Measurements from ENCODE around the gene CCDC149.

CCDC149 gene

DNA sequence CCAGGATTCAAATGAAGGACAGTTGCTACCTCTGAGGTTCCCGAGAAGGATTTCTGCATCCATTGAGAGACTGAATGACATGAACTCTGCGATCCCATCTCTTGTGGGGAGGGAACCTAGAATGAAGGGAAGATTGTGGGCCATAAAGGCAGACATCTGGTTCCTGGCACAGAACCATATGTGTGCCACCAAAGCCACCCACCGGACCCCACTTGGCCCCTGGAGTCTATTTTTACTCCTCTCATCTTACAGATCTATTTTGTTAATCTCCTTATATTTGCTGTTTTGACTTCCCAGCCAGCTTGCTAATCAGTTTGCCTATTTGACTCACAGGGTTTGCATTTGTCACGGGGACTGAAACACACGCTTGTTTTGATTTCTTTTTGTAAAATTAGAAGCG lies 110.2 kb downstream of the CCDC149 start:
- DNase-seq (ENCODE audit: low read depth in 3 of 3): no peak

- DNase-seq (ENCODE audit: low read depth in 3 of 3): no peak
Observed at GRCh38 chr4:24801136-24801855, 111.5 kb downstream of the CCDC149 start.

DNA sequence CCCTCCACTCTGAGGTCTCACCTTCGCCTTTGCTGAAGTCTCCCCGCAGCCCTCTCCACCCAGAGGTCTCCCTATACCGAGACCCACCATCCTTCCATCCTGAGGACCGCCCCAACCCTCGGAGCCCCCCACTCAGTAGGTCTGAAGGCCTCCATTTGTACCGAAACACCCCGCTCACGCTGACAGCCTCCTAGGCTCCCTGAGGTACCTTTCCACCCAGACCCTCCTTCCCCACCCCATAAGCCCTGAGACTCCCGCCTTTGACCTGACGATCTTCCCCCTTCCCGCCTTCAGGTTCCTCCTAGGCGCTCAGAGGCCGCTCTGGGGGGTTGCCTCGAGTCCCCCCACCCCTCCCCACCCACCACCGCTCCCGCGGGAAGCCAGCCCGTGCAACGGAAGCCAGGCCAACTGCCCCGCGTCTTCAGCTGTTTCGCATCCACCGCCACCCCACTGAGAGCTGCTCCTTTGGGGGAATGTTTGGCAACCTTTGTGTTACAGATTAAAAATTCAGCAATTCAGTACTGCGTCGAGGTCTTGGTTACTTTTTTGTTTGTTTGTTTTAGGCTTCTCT lies 112.4 kb downstream of the CCDC149 start:
- no peak for DNase-seq (ENCODE audit: low read depth in 3 of 3)

GRCh38 chr4:24799544-24800324 lies 113.1 kb downstream of the CCDC149 start:
- no peak for DNase-seq (ENCODE audit: low read depth in 3 of 3)

GRCh38 chr4:24799196-24799543 lies 113.7 kb downstream of the CCDC149 start:
- DNase-seq (ENCODE audit: low read depth in 3 of 3): no peak

DNA sequence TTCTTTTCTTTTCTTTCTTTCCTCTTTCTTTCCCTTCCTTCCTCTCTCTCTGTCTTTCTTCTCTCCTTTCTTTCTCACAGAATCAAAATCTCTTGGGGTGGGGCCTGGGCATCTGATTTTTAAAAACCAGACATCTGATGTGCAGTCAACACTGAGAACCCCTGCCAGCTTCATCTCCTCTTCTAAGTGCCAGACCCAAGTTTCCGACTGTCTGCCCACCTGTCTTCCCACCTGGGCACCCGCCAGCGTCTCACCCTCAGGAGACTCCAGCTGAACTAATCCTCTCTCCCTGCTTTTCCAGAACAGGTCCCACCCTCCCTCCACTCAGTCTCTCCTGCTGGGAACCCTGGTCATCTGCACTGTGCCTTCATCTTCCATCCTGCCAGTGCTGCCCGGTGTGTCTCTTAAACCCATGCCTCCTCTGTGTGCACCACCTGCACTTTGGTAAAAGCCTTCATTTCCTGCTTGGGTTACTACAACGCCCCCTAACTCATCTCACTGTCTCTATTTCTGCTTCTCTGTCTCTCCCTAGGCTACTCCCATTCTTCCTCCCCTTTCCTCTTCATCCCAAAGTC lies 114.7 kb downstream of the CCDC149 start:
- no peak for DNase-seq (ENCODE audit: low read depth in 3 of 3)

- DNase-seq (ENCODE audit: low read depth in 3 of 3): no peak
Observed at GRCh38 chr4:24796620-24797019, 116.2 kb downstream of the CCDC149 start.

DNA sequence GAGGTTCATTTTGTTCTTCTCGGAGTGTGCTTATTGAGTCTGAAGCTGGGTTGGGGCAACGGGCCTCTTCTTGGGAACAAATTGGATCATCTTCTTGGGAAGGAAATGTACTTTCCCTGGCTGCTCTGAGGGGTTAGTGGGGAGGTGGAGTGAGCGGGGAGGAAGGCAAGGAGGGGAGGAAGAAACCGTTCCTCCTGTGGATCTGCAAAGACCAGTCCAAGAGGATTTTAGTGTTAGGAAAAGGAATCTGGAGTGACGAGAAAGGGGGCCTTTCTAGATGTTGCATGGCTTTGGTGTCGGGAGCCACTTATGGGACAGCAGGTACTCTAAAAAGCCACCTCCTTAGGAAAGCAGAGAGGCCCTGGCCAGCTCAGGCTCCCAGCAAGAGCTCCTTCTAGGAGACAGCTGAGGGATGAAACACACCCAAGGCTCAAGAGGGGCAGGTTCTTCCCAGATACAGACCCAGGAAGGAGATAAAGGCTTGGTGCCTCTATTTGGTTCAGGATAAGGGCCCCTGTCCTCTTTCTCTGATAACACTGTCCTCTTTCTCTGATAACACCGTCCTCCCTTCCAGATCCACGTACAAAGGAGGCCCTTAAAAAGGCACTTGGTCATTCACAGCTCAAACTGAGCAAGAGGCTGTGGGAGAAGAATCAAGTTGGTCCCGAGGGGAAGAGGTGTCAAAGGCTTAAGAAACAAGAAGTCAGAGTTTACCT lies 117.0 kb downstream of the CCDC149 start:
- DNase-seq (ENCODE audit: low read depth in 3 of 3): no peak

DNA sequence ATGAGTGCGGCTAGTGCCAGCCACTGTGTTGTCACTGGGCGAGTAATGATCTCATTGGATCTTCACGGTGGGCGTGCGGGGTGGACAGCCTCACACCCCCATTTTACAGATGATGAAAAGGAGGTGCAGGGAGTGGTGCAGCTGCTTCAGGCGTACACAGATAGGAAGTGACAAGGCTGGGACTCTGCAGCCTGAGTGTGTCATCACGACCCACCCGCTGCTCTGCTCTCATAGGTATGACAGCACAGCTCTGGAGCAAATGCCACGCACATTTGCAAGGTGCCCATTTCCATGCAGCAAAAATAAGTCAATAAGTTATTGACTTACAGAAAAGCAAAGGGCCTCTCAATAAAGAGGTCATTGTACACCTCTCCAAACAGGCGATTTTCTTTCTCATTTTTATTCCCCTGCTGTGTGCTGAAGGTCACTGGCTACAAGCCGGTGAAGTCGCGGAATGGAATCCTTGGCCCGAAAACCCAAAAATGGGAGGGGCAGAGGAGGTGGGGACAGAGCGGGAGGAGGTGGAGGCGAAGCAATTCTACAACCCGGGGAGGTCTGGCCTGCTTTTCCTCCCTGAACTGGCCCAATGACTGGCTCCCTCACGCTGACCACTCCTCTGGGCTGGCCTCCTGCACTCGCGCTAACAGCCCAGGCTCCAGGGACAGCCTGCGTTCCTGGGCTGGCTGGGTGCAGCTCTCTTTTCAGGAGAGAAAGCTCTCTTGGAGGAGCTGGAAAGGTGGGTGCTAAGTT lies 117.8 kb downstream of the CCDC149 start, which contains the start of gene SOD3:
Gene SOD3 (plus strand): TSS at position 658 of the 750 bp plus-strand sequence. CDS start 3,949 bp downstream, outside the sequence.
- DNase-seq (ENCODE audit: low read depth in 3 of 3): no peak

GRCh38 chr4:24794480-24794879 lies 118.4 kb downstream of the CCDC149 start:
- no peak for DNase-seq (ENCODE audit: low read depth in 3 of 3)

DNA sequence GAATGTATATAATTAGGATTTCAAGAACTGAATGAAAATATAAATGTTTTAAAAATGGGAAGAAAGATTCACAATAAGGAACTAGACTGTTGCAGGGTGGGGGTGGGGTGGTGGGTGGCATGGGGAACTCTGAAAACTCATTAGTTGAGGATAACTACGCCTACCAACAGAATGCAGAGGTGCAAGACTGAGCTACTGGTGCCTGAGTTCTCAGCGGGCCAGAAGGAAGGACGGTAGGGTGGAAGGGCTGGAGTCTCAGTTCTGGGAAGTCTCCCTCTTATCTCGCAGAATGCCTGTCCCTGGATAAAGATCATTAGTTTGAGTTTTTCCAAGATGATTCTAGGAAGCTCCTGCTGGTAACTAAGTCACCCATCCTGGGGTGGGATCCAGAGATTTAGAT lies 118.8 kb downstream of the CCDC149 start:
- no peak for DNase-seq (ENCODE audit: low read depth in 3 of 3)

GRCh38 chr4:24793219-24794005 lies 119.4 kb downstream of the CCDC149 start:
- DNase-seq (ENCODE audit: low read depth in 3 of 3): no peak

- no peak for DNase-seq (ENCODE audit: low read depth in 3 of 3)
Observed at GRCh38 chr4:24792552-24792951, 120.3 kb downstream of the CCDC149 start.

DNA sequence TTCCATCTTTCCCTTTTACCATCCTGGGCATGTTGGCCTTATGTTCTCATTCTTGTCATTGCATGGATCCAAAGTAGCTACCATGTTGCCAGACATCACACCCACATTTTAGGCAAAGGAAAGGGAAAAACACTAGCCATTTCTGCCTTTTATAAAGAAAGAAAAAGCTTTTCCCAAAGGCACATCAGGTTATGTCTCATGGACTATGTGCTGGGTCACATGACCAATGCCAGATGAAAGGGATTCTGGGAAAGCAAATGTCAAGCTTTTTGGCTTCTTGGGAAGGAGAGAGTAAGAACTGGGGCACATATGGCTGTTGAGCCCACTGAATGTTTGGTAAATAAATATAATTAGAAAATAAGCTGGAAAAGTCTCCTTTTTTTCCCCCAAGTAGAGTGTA lies 121.8 kb downstream of the CCDC149 start:
- no peak for DNase-seq (ENCODE audit: low read depth in 3 of 3)

DNA sequence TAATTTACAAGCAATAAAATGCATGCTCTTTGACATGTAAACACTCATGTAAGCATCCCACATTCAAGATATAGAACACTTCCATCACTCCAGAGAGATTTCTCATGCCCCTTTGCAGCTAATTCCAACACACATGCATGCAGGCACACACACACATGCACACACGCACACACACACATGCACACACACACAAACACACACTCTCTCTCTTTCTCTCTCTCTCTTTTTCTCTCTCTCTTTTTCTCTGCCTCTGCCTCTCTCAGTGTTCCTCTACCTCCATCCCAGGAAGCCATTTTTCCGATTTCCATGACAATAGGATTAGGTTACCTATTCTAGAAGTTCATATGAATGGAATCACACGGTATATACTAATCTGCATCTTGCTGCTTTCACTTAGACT lies 129.3 kb downstream of the CCDC149 start:
- no peak for DNase-seq (ENCODE audit: low read depth in 3 of 3)

DNA sequence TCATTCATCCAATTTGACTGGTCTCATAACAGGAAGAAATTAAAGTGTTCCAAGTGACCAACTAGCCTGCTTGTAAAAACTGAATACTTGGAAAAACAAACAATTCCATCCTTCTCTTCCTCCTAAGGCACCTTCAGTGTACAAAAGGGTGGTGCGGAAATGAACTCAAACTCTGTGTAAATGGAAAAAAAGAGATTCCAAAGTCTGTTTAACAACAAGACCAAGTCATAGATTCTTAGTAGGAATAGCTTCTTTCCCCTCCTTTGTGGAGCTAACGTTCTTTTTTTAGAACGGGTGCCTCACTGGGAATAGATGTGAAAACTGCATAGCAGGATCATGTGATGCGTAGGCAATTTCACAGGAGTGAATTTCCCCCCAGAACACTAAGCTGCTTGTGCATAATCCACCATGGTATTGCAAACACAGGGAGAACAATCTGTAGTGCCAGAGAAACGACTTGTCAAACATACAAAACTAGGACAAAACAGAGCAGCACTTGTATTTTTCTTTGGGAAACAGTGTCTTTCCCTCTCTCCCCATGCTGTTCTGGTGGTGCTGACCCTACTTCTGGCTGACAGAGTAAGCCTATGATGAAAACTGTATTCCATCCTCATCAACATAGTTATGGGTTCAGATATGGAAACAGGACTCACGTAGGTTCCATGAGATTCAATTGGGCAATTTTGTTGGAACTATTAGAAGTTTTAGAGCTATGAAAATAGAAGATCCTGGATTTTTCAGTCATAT lies 130.7 kb downstream of the CCDC149 start:
- no peak for DNase-seq (ENCODE audit: low read depth in 3 of 3)

DNA sequence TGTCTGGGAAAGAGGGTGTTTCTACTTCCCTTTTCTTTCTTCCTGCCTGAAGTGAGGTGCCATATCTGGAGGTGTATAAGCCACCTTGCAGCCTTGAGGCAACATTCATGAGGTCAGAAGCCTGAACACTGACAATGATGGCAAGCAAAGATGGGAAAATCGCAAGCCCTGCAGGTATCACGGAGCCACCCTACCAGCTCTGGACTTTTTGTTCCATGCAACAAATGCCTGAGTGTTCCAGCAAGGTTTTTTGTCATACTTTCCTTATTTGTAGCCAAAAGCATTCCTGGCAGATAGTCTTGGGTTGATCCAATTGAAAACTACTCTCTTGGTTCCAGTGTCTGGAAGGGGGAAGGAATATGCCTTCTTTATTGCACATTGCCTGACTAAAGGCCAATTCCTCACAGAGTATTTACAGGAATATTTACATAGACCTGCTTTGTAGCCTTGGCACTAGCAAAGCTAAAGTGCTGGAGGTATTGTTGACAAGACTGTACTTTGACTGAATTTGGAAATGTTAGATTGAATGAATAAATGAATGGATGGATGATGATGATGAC lies 131.8 kb downstream of the CCDC149 start:
- no peak for DNase-seq (ENCODE audit: low read depth in 3 of 3)

DNA sequence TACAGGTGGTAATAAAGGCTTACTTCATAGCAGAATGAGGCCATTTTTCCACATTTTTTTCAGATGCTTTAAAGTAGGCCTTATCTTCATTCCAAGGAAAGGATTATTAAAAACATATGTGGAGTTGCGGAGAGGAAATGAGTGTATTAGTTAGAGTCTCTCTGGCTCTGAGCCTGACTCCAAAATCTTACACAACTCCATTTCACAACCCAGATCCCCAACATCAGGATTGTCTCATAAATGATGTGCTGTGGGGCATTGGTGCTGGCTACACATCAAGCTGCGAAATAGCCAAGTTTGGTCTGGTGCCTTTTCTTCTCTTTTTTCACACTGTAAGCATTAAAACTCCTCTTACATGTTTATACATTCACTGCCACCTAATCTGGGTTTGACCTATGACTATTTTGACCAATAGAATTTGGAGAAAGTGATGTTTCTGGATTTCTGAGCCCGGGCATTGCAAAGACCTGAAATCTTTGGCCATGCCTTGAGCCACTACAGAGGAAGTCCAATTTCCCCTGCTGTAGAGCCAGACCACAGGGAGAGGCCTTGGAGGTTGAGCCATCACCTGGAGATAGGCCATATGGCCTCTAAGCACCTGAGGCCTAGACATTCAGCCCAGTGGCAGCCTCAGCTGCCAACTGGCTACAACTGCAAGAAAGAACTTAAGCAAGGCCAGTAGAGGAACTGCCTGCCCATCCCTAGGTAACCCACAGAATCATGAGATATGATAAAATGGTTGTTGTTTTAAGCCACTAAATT lies 134.2 kb downstream of the CCDC149 start:
- DNase-seq (ENCODE audit: low read depth in 3 of 3): no peak
